RWPE1 (cell line): ENCODE measurements around the gene ATG2A.

Experiments
- CTCF ChIA-PET: fragments of 350-600 bp; sonication (Branson Sonifier 250); formaldehyde crosslinking; extraction: SDS; loops from one replicate; lab custom pipeline; 2021; lab: Yijun Ruan, JAX
- POLR2A ChIA-PET: fragments of 400-600 bp; formaldehyde crosslinking; extraction: SDS; loops from one replicate; lab custom pipeline; 2020; ENCODE audit warnings: antibody characterized with exemption; ENCODE audit not compliant: low non-redundant PET; lab: Yijun Ruan, JAX
- DNase-seq: peaks from one replicate; pipeline ENCODE4 v3.0.0; 2012; ENCODE audit warnings: low spot score
- H3K27ac ChIP-seq: fragments of 450-650 bp; 2 replicates; pipeline ENCODE4 v1.5.1; 2017
- CTCF ChIP-seq: fragments of 450-650 bp; conservative IDR thresholded peaks from 2 replicates; pipeline ENCODE4 v1.5.1; 2017; ENCODE audit warnings: low read depth, mild to moderate bottlenecking

Gene ATG2A

GRCh38 chr11:64878223-64878493 lies 38.9 kb downstream of the ATG2A start:
- TF ChIP-seq CTCF, result no peak
- ChIA-PET POLR2A (interaction anchor here (2.0 to 2.5 kb wide), 2 partner anchors 24 to 31 kb away, joined by 6 to 7 read pairs; no protein-coding TSS in a partner anchor), CTCF (interaction anchor here (0.7 to 1.8 kb wide), 11 partner anchors 10 to 303 kb away, joined by 3 to 6 read pairs (median 4); partner anchors contain the start of genes ARL2 and CAPN1)
- no peak for DNase-seq
- H3K27ac ChIP-seq, result peak overlapping the region; percentile 86

DNA sequence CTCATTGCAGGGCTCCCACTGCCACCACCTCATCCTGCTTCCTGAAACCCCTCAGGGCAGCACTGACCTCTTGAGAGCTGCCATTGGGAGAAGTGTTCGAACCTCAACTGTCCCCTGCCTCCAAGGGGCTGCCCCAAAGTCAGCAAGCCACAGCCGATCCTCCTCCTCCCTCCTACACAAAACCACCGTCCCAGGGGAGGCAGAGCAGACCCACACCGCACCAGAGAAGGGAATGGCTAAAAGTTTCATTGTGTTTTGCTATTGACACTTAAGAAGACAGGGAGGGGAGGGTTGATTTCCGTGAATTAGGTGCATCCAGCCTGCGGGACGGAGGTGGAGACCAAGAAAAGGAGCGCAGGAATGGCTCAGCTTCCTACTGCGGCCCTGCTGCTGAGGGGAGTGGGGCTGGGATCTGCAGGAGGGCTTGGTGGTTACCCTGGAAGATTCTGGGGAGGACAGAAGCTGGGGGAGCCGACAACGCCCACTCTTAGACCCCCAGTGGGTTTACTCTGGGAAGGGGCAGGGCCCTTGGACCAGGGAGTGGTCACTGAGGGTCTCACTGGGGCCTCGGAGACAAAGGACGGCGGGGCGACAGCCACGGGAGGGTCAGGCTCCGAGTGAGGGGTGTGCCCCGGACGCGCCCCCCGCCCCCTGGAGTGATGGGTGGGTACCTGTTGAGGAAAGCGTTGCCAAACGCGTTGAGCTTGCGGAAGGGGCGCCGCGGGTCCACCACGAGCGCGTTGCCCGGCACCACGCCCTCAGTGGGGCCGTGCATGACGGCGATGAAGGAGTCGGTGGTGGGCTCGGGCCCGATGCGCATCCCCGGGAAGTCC lies 39.4 kb downstream of the ATG2A start:
- H3K27ac ChIP-seq, result peak overlapping the region; percentile 86
- DNase-seq, result no peak
- ChIA-PET POLR2A (interaction anchor here (0.6 to 2.5 kb wide), 4 partner anchors 21 to 75 kb away, joined by 4 to 7 read pairs (median 5); partner anchors contain the start of gene MAP4K2), CTCF (interaction anchor here (0.6 to 1.8 kb wide), 13 partner anchors 10 to 304 kb away, joined by 3 to 6 read pairs (median 4); partner anchors contain the start of genes ARL2 and CAPN1)
- no peak for TF ChIP-seq CTCF

GRCh38 chr11:64876835-64877341 lies 40.1 kb downstream of the ATG2A start:
- CTCF ChIA-PET, result interaction anchor here (0.8 to 1.8 kb wide), 6 partner anchors 11 to 136 kb away, joined by 3 to 6 read pairs (median 4); no protein-coding TSS in a partner anchor
- no peak for TF ChIP-seq CTCF
- POLR2A ChIA-PET, result interaction anchor here (1.3 to 2.5 kb wide), 3 partner anchors 20 to 29 kb away, joined by 4 to 7 read pairs (median 6); no protein-coding TSS in a partner anchor
- DNase-seq, result peak; percentile 45
- H3K27ac ChIP-seq, result peak overlapping the region; percentile 86

GRCh38 chr11:64876229-64876750 lies 40.7 kb downstream of the ATG2A start:
- ChIA-PET POLR2A (interaction anchor here (1.3 to 2.5 kb wide), 3 partner anchors 20 to 29 kb away, joined by 4 to 7 read pairs (median 6); no protein-coding TSS in a partner anchor), CTCF (interaction anchor here (0.8 to 1.3 kb wide), 3 partner anchors 12 to 136 kb away, joined by 3 read pairs; no protein-coding TSS in a partner anchor)
- no peak for TF ChIP-seq CTCF
- DNase-seq, result no peak
- peak overlapping the region; percentile 86 for H3K27ac ChIP-seq

DNA sequence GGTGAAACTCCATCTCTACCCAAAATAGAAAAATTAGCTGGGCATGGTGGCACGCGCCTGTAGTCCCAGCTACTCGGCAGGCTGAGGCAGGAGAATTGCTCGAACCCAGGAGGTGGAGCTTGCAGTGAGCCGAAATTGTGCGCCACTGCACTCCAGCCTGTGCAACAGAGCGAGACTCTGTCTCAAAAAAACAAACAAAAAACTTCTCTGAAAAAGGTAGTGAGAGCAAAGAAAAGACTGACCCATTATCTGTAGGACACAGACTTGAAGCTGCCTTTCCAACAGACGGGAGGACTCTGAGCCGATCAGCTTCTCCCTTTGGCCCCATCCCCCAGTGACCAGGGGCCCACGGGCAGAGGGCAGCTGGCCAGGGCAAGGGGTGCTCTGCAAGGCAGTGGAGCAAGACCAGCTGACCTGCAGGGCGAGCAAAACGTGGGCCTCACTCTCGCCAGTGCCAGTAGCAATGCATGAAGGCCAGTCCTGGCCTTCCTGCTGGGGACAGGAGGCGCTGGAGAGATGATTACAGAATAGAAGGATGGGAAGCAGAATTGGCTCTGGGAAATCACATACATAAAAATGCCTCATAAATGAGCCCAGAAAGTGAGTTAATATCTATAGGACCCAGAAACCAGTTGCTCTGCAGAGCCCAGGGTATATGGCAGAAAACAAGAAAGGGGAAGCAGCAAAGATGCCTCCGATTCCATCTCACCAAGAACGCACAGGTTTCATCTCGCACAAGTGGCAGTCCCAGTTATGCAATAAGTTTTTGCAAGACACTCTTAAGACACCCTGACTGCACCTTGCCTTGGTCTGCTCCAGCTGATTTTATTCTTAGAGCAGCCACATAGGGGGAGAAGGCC lies 41.4 kb downstream of the ATG2A start:
- no peak for DNase-seq
- TF ChIP-seq CTCF, result no peak
- ChIA-PET POLR2A (interaction anchor here (2.5 kb wide), 1 partner anchor 21 kb away, joined by 7 read pairs; no protein-coding TSS in a partner anchor), CTCF (interaction anchor here (1.0 to 1.3 kb wide), 3 partner anchors 10 to 137 kb away, joined by 3 to 4 read pairs (median 3); no protein-coding TSS in a partner anchor)
- H3K27ac ChIP-seq, result peak overlapping the region; percentile 86
